Measurements from ENCODE around the gene SNRNP35. TPM values are rescaled to one million over a fixed set of nuclear protein-coding genes. Genes with fewer than 3 reads are reported as not detected.

Gene SNRNP35
- total and polyA plus RNA-seq, 9 of the 15 experiments (the other 6 are each of a cell fraction or from before 2014, with no cell fraction given), result 17.7 to 41.0 (median 25.5) TPM

GRCh38 chr12:123457980-123458779 is at the start of gene SNRNP35 (continued):
- TF ChIP-seq ZNF12 (CRISPR knock-in tag; IDR thresholded peaks at IDR 0.05) (no peak), PHF21A (IDR thresholded peaks at IDR 0.05; ENCODE audit: borderline replicate concordance, low read depth) (no peak), MGA (IDR thresholded peaks at IDR 0.05) (peak; percentile 70), SFPQ (IDR thresholded peaks at IDR 0.05; ENCODE audit: low read depth, low read length) (no peak), BMI1 (IDR thresholded peaks at IDR 0.05; ENCODE audit: low read length) (no peak), KAT7 (CRISPR knock-in tag; IDR thresholded peaks at IDR 0.05; ENCODE audit: borderline replicate concordance) (peak; percentile 91; the same call in 1 of the 2 replicates), TFE3 (CRISPR knock-in tag; IDR thresholded peaks at IDR 0.05) (no peak), CCNT2 (IDR thresholded peaks at IDR 0.05; ENCODE audit: borderline replicate concordance, extremely low read depth, insufficient read length, low read depth, low read length) (no peak), HSF4 (CRISPR knock-in tag; IDR thresholded peaks at IDR 0.05; ENCODE audit: borderline replicate concordance) (no peak), NCOA6 (IDR thresholded peaks at IDR 0.05) (peak; percentile 72), RBM39 (optimal IDR thresholded peaks at IDR 0.05; ENCODE audit: low read depth, low read length) (no peak)

All from K562 (cell line).